Measurements from ENCODE around the gene PAQR8.

Gene PAQR8

DNA sequence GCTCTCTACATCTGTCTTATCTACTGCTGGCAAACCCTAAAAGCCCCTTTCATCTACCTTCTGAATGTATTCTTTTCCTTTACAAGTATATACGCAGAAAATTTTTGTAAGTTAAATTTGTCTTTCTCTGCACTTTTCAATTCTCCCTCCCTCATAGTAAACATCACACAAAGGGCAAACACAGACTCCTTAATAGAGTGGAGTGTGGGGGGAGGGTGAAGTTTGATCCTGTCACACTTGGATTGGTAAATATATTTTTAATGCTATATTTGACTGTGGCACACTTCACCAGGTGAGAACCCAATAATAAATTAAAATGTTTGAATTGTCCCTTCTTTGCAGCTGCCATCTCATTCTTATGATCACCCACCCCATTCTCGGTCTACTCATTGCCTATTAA is 33.2 kb upstream of the PAQR8 start:
- no peaks in the 10 kb centered on the region for H3K4me1 ChIP-seq (ENCODE audit: control insufficient read depth in 5 of 5, insufficient read depth in 5 of 5, low read length in 5 of 5)
- H3K4me3 ChIP-seq (ENCODE audit: low read depth in 1 of 5, low read length in 5 of 5), result no peak overlapping the region
- H3K27ac ChIP-seq (ENCODE audit: low read depth, low read length), result no peak overlapping the region
- no peaks in the 10 kb centered on the region for H3K36me3 ChIP-seq (ENCODE audit: control insufficient read depth in 5 of 5, insufficient read depth in 5 of 5, low read length in 5 of 5)
- no peak overlapping the region for H3K9ac ChIP-seq (ENCODE audit: low read length in 5 of 5)
- no peaks in the 10 kb centered on the region for H3K9me3 ChIP-seq (ENCODE audit: control insufficient read depth in 5 of 5, low read length in 5 of 5)
- H3K27me3 ChIP-seq (ENCODE audit: control insufficient read depth in 5 of 5, insufficient read depth in 4 of 5, low read length in 5 of 5), result no peaks in the 10 kb centered on the region

DNA sequence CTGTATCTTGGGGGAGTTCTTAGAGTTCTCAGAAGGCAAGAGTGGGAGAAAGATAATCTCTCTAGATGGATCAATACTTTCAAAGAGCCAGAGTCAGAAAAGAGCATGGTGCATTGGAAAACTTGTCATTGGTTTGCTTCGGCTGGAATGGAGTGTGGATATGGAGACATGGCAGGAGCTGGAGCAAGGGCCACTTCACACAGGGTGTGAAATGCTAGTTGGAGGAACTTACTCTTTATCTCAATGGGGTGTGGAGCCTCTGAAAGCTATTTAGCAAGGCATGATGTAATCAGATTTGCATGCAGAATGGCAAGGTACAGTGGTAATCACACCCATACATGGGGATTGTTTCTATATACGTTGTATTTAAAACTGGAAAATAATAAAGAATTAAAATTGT is 31.5 kb upstream of the PAQR8 start:
- Histone ChIP-seq H3K9me3 (ENCODE audit: control insufficient read depth in 5 of 5, low read length in 5 of 5) (no peaks in the 10 kb centered on the region), H3K27me3 (ENCODE audit: control insufficient read depth in 5 of 5, insufficient read depth in 4 of 5, low read length in 5 of 5) (no peaks in the 10 kb centered on the region), H3K4me1 (ENCODE audit: control insufficient read depth in 5 of 5, insufficient read depth in 5 of 5, low read length in 5 of 5) (no peaks in the 10 kb centered on the region), H3K36me3 (ENCODE audit: control insufficient read depth in 5 of 5, insufficient read depth in 5 of 5, low read length in 5 of 5) (no peaks in the 10 kb centered on the region), H3K9ac (ENCODE audit: low read length in 5 of 5) (no peak overlapping the region), H3K4me3 (ENCODE audit: low read depth in 1 of 5, low read length in 5 of 5) (no peak overlapping the region), H3K27ac (ENCODE audit: low read depth, low read length) (no peak overlapping the region)

DNA sequence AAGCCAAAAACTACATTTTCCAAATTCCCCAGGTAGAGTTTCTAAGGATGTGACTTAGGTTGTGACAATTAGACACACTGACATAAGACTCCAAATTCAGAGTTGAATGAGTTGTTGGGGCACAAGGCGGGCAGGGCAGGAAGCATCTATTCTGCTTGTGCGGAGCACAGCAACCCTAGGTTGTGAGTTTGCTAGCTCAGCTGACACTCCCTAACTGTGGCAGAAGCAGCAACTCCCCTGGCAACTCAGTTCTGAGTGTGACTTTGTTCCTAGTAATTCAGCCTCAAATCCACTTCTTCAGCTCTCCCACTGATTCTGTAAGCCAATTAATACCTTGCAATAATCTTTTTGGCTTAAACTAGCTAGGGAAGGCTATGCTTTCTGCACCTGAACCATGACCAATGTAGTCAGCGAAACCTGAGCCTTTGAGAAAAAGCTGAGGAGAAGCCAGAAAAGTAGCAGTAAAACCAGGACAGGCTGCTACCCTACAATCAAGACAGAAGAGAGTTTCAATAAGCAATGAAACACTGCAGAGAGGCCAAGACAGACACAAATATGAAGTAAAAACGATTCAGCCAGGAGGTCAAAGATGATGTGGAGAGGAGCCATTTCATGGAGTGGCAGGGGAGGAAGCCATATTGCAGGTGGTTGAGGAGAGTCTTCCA is 30.0 kb upstream of the PAQR8 start:
- no peak overlapping the region for H3K9ac ChIP-seq (ENCODE audit: low read length in 5 of 5)
- H3K4me3 ChIP-seq (ENCODE audit: low read depth in 1 of 5, low read length in 5 of 5), result no peak overlapping the region
- no peak overlapping the region for H3K27ac ChIP-seq (ENCODE audit: low read depth, low read length)
- H3K27me3 ChIP-seq (ENCODE audit: control insufficient read depth in 5 of 5, insufficient read depth in 4 of 5, low read length in 5 of 5), result no peaks in the 10 kb centered on the region
- no peaks in the 10 kb centered on the region for H3K4me1 ChIP-seq (ENCODE audit: control insufficient read depth in 5 of 5, insufficient read depth in 5 of 5, low read length in 5 of 5)
- H3K36me3 ChIP-seq (ENCODE audit: control insufficient read depth in 5 of 5, insufficient read depth in 5 of 5, low read length in 5 of 5), result no peaks in the 10 kb centered on the region
- no peaks in the 10 kb centered on the region for H3K9me3 ChIP-seq (ENCODE audit: control insufficient read depth in 5 of 5, low read length in 5 of 5)

DNA sequence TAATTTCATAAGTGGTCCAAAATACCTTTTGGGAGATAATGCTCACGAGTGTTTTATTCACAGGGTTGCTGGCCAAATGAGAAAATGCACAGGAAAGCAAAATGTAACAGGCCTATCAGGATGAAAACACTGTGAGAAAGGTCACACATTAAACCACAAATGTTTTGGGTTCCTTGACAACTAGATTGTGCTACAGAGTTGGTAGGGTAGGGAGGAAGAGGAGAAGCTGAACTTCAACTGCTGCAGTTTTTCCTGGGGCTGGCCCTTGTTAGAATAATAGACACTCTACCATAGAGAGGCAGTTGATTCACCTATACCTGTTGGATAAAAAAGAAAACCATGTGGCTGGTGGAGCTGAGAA is 28.1 kb upstream of the PAQR8 start:
- H3K27ac ChIP-seq (ENCODE audit: low read depth, low read length), result no peak overlapping the region
- no peaks in the 10 kb centered on the region for H3K36me3 ChIP-seq (ENCODE audit: control insufficient read depth in 5 of 5, insufficient read depth in 5 of 5, low read length in 5 of 5)
- H3K4me1 ChIP-seq (ENCODE audit: control insufficient read depth in 5 of 5, insufficient read depth in 5 of 5, low read length in 5 of 5), result no peaks in the 10 kb centered on the region
- H3K9me3 ChIP-seq (ENCODE audit: control insufficient read depth in 5 of 5, low read length in 5 of 5), result no peaks in the 10 kb centered on the region
- no peak overlapping the region for H3K4me3 ChIP-seq (ENCODE audit: low read depth in 1 of 5, low read length in 5 of 5)
- no peak overlapping the region for H3K9ac ChIP-seq (ENCODE audit: low read length in 5 of 5)
- H3K27me3 ChIP-seq (ENCODE audit: control insufficient read depth in 5 of 5, insufficient read depth in 4 of 5, low read length in 5 of 5), result no peaks in the 10 kb centered on the region

DNA sequence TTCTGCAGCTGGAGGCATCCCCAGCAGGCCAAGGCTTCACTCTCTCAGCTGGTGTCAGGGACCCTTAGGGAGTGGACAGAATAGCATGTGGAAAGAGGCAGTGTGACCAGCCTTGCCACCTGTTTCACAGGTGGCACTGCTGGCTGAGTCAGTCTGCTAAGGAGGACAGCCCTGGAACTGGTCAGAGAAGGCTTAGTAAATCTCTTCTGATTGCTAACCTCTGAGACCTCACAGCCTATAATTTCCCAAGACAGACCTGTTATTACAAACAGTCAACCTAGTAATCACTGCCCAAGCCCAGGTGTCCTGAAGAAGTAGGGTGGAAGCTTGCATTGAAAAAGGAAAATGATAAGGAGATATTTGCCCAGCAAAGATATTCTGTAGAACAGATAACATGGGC is 26.4 kb upstream of the PAQR8 start:
- no peak overlapping the region for H3K4me3 ChIP-seq (ENCODE audit: low read depth in 1 of 5, low read length in 5 of 5)
- no peaks in the 10 kb centered on the region for H3K4me1 ChIP-seq (ENCODE audit: control insufficient read depth in 5 of 5, insufficient read depth in 5 of 5, low read length in 5 of 5)
- H3K9me3 ChIP-seq (ENCODE audit: control insufficient read depth in 5 of 5, low read length in 5 of 5), result no peaks in the 10 kb centered on the region
- no peaks in the 10 kb centered on the region for H3K27me3 ChIP-seq (ENCODE audit: control insufficient read depth in 5 of 5, insufficient read depth in 4 of 5, low read length in 5 of 5)
- no peak overlapping the region for H3K9ac ChIP-seq (ENCODE audit: low read length in 5 of 5)
- H3K36me3 ChIP-seq (ENCODE audit: control insufficient read depth in 5 of 5, insufficient read depth in 5 of 5, low read length in 5 of 5), result no peaks in the 10 kb centered on the region
- no peak overlapping the region for H3K27ac ChIP-seq (ENCODE audit: low read depth, low read length)

DNA sequence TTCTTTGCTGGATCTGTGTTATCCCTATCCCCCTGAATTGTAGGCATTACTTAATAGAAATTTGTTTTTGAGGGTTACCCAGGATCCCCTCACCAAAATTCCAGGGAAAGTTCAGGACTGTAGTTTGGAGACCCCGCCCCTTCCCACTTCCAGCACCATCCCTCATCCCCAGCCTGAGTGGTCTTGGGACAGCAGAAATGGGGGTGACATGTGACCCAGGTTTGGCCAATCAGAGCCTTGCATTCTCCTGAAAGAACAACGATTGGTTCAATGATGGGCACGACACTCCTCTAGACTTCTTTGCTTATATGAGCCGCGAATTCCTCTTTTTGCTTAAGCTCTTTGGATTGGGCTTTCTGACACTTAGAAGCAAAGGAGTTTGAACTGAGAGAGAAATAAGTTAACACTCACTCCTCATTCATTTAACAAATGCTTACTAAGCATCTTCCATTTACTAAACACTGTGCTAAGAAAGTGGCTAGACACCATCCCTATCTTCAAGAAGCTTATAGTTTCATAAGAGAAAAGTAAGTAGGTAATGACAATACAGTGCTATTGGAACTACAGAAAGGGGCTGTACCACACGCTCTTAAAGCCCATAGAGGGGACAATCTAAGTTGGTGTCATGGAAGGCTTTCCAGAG is 24.9 kb upstream of the PAQR8 start:
- Histone ChIP-seq H3K9ac (ENCODE audit: low read length in 5 of 5) (no peak overlapping the region), H3K36me3 (ENCODE audit: control insufficient read depth in 5 of 5, insufficient read depth in 5 of 5, low read length in 5 of 5) (no peaks in the 10 kb centered on the region), H3K27me3 (ENCODE audit: control insufficient read depth in 5 of 5, insufficient read depth in 4 of 5, low read length in 5 of 5) (no peaks in the 10 kb centered on the region), H3K9me3 (ENCODE audit: control insufficient read depth in 5 of 5, low read length in 5 of 5) (no peaks in the 10 kb centered on the region), H3K4me1 (ENCODE audit: control insufficient read depth in 5 of 5, insufficient read depth in 5 of 5, low read length in 5 of 5) (no peaks in the 10 kb centered on the region), H3K27ac (ENCODE audit: low read depth, low read length) (no peak overlapping the region), H3K4me3 (ENCODE audit: low read depth in 1 of 5, low read length in 5 of 5) (no peak overlapping the region)

DNA sequence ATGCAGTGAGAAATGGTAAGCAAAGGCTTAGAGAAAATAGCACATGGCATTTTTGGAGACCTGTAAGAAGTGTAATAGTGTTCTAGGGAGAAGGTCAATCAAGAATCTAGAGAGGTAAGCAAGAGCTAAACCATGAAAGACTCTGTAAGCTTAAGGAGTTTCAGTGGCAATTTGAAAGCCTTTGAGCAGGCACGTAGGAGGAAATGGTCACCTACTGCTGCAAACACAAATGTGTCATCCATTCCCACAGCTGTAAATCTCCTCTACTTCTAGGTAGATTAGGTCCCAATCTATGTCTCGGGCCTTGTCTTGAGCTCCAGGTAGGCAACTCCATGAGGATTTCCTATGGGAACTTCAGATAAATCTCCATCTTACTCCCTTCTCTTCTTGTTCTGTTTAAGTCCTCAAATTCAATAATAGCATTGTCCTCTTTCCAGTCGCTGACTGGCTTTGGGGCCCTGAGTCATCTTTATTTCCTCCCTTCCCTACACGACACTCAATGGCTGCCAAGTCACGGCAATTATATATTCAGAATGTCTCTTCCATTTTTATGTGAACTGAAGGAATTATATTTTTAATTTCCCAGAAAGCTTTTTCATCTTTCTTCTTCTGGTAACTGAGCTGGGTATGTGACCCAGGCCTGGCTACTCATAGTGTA is 24.2 kb upstream of the PAQR8 start:
- Histone ChIP-seq H3K27me3 (ENCODE audit: control insufficient read depth in 5 of 5, insufficient read depth in 4 of 5, low read length in 5 of 5) (no peaks in the 10 kb centered on the region), H3K9ac (ENCODE audit: low read length in 5 of 5) (no peak overlapping the region), H3K36me3 (ENCODE audit: control insufficient read depth in 5 of 5, insufficient read depth in 5 of 5, low read length in 5 of 5) (no peaks in the 10 kb centered on the region), H3K4me3 (ENCODE audit: low read depth in 1 of 5, low read length in 5 of 5) (no peak overlapping the region), H3K27ac (ENCODE audit: low read depth, low read length) (no peak overlapping the region), H3K4me1 (ENCODE audit: control insufficient read depth in 5 of 5, insufficient read depth in 5 of 5, low read length in 5 of 5) (no peaks in the 10 kb centered on the region), H3K9me3 (ENCODE audit: control insufficient read depth in 5 of 5, low read length in 5 of 5) (no peaks in the 10 kb centered on the region)

DNA sequence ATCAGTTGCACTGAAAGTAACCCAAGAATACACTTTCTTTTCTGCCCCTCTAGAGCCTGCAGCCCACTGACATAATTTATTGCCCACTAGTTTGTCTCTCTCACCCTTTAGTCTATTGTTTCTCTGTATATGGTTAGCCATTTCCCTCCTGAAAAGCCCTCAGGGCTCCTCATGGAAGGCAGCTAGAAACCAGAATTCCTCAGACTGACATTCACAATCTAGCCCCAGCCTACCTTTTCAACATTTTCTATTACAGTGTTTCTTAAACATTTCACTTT is 21.4 kb upstream of the PAQR8 start:
- H3K27ac ChIP-seq (ENCODE audit: low read depth, low read length), result no peak overlapping the region
- no peak overlapping the region for H3K9ac ChIP-seq (ENCODE audit: low read length in 5 of 5)
- no peaks in the 10 kb centered on the region for H3K9me3 ChIP-seq (ENCODE audit: control insufficient read depth in 5 of 5, low read length in 5 of 5)
- H3K4me1 ChIP-seq (ENCODE audit: control insufficient read depth in 5 of 5, insufficient read depth in 5 of 5, low read length in 5 of 5), result no peaks in the 10 kb centered on the region
- H3K27me3 ChIP-seq (ENCODE audit: control insufficient read depth in 5 of 5, insufficient read depth in 4 of 5, low read length in 5 of 5), result peaks cover 0 to 6% (median 0%) of the 10 kb centered on the region in 5 donors
- H3K36me3 ChIP-seq (ENCODE audit: control insufficient read depth in 5 of 5, insufficient read depth in 5 of 5, low read length in 5 of 5), result no peaks in the 10 kb centered on the region
- no peak overlapping the region for H3K4me3 ChIP-seq (ENCODE audit: low read depth in 1 of 5, low read length in 5 of 5)

DNA sequence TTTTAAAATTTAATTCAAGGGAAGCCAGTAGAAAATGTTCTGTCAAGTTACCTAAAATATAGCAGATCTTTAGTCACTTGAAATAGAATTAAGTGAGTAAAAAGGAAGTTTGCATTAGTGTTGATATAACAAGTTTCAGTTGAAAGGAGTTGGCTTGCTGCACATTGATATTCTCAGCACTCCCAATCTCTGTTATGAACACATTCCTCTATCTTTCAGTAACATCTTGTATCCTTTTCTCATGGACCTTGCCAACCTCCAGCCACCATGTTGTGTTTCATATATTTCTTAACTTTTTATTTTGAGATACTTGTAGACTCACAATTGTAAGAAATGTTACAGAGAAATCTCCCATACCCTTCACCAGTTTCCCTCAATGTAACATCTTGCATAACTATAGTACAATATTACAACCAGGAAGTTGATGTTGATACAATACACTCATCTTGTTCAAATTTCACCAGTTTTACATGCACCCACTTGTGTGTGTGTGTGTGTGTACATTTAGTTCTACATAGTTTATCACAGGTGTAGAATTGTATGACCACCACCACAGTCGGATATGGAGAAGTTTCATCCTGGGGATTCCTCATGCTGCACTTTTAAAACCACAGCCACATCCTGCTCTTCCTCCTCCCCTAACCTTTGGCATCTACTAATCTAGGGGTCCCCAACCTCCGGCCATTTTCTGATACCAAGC is 20.2 kb upstream of the PAQR8 start:
- H3K9ac ChIP-seq (ENCODE audit: low read length in 5 of 5), result no peak overlapping the region
- no peak overlapping the region for H3K27ac ChIP-seq (ENCODE audit: low read depth, low read length)
- no peak overlapping the region for H3K4me3 ChIP-seq (ENCODE audit: low read depth in 1 of 5, low read length in 5 of 5)
- peaks cover 0 to 6% (median 0%) of the 10 kb centered on the region in 5 donors for H3K27me3 ChIP-seq (ENCODE audit: control insufficient read depth in 5 of 5, insufficient read depth in 4 of 5, low read length in 5 of 5)
- H3K36me3 ChIP-seq (ENCODE audit: control insufficient read depth in 5 of 5, insufficient read depth in 5 of 5, low read length in 5 of 5), result no peaks in the 10 kb centered on the region
- H3K9me3 ChIP-seq (ENCODE audit: control insufficient read depth in 5 of 5, low read length in 5 of 5), result no peaks in the 10 kb centered on the region
- no peaks in the 10 kb centered on the region for H3K4me1 ChIP-seq (ENCODE audit: control insufficient read depth in 5 of 5, insufficient read depth in 5 of 5, low read length in 5 of 5)

DNA sequence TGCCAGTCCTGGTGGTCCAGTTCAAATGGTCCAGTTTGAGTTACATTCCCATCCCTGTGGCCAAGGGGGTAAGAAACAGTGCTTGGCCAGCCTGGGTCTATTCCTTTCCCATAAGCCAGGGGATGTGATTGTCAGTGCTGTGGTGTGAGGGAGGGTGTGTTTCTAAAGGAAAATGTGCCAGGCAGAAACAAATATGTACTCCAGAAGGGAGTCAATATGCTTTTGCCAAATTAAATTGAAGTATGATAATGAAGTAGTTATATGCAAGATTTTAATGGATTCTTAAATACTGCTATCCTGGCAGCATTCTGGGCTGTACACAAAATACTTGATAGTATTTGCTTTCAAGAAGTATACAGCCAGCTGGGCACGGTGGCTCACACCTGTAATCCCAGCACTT is 16.6 kb upstream of the PAQR8 start:
- Histone ChIP-seq H3K9ac (ENCODE audit: low read length in 5 of 5) (no peak overlapping the region), H3K27ac (ENCODE audit: low read depth, low read length) (no peak overlapping the region), H3K4me3 (ENCODE audit: low read depth in 1 of 5, low read length in 5 of 5) (no peak overlapping the region), H3K4me1 (ENCODE audit: control insufficient read depth in 5 of 5, insufficient read depth in 5 of 5, low read length in 5 of 5) (no peaks in the 10 kb centered on the region), H3K36me3 (ENCODE audit: control insufficient read depth in 5 of 5, insufficient read depth in 5 of 5, low read length in 5 of 5) (no peaks in the 10 kb centered on the region), H3K27me3 (ENCODE audit: control insufficient read depth in 5 of 5, insufficient read depth in 4 of 5, low read length in 5 of 5) (peaks cover 0 to 6% (median 0%) of the 10 kb centered on the region in 5 donors), H3K9me3 (ENCODE audit: control insufficient read depth in 5 of 5, low read length in 5 of 5) (no peaks in the 10 kb centered on the region)

All from subcutaneous abdominal adipose tissue (tissue), 5 donors.